ENCODE results near the gene INSYN2B.

- TF ChIP-seq CTCF (IDR thresholded peaks at IDR 0.05; ENCODE audit: borderline replicate concordance, extremely low read depth, low read length, poor library complexity, severe bottlenecking) = no peak
- TF ChIP-seq EZH2 (IDR thresholded peaks at IDR 0.05; ENCODE audit: borderline replicate concordance, low read depth, low read length, severe bottlenecking) = no peak
Measured at GRCh38 chr5:169991115-169991869, 11.0 kb upstream of the INSYN2B start.

Measured in DND-41 (cell line).